ENCODE measurements around the gene TBC1D10B. TPM values are rescaled to one million over a fixed set of nuclear protein-coding genes. Genes with fewer than 3 reads are reported as not detected.
"Not testable (repeated sequence)": the region's sequence is repeated elsewhere in the genome, so short reads cannot be mapped to it uniquely, and the experiment has no call there.

Gene TBC1D10B
- total RNA-seq, 1 experiment from 2014 or later: 10.4 TPM

- DNase-seq (ENCODE audit: low spot score): not testable (repeated sequence)
Observed at GRCh38 chr16:30335028-30335597, 35.2 kb downstream of the TBC1D10B start.

- DNase-seq (ENCODE audit: low spot score): not testable (repeated sequence)
Observed at GRCh38 chr16:30334473-30334989, 35.8 kb downstream of the TBC1D10B start.

- not testable (repeated sequence) for DNase-seq (ENCODE audit: low spot score)
Observed at GRCh38 chr16:30324220-30324619, 46.1 kb downstream of the TBC1D10B start.

- not testable (repeated sequence) for DNase-seq (ENCODE audit: low spot score)
Observed at GRCh38 chr16:30318647-30319046, 51.6 kb downstream of the TBC1D10B start.

- not testable (repeated sequence) for DNase-seq (ENCODE audit: low spot score)
Observed at GRCh38 chr16:30310937-30311336, 59.4 kb downstream of the TBC1D10B start.

- not testable (repeated sequence) for DNase-seq (ENCODE audit: low spot score)
Observed at GRCh38 chr16:30309255-30309654, 61.0 kb downstream of the TBC1D10B start.

Other genes starting within 250 kb of the TBC1D10B start
- 18.3 and 26.6 TPM in 2 replicates for gene MAPK3, start 247.3 kb downstream of the TBC1D10B start, total RNA-seq (2014; rRNA removed; shearing (Covaris generic))
- 7.3 and 7.9 TPM in 2 replicates for gene CORO1A, start 186.9 kb downstream of the TBC1D10B start, total RNA-seq (2014; rRNA removed; shearing (Covaris generic))
- 177 and 278 TPM in 2 replicates for gene BOLA2B, start 176.8 kb downstream of the TBC1D10B start, total RNA-seq (2014; rRNA removed; shearing (Covaris generic))
- 24.7 and 61.0 TPM in 2 replicates for gene SLX1A, start 176.6 kb downstream of the TBC1D10B start, total RNA-seq (2014; rRNA removed; shearing (Covaris generic))
- 2.3 and 4.0 TPM in 2 replicates for gene SULT1A3, start 171.2 kb downstream of the TBC1D10B start, total RNA-seq (2014; rRNA removed; shearing (Covaris generic))
- 0.43 and 0.46 TPM in 2 replicates for gene NPIPB13, start 122.0 kb downstream of the TBC1D10B start, total RNA-seq (2014; rRNA removed; shearing (Covaris generic))
- gene CD2BP2, start 15.2 kb downstream of the TBC1D10B start, total RNA-seq (2014; rRNA removed; shearing (Covaris generic)): 42.7 and 53.6 TPM in 2 replicates
- not detected in 2 replicates for gene MYL11, start 4.3 kb upstream of the TBC1D10B start, total RNA-seq (2014; rRNA removed; shearing (Covaris generic))
- not detected in 2 replicates for gene SEPTIN1, start 12.1 kb upstream of the TBC1D10B start, total RNA-seq (2014; rRNA removed; shearing (Covaris generic))
- 4.1 and 7.4 TPM in 2 replicates for gene ZNF48, start 24.9 kb upstream of the TBC1D10B start, total RNA-seq (2014; rRNA removed; shearing (Covaris generic))
- 12.0 and 24.3 TPM in 2 replicates for gene ZNF771, start 37.1 kb upstream of the TBC1D10B start, total RNA-seq (2014; rRNA removed; shearing (Covaris generic))
- gene DCTPP1, start 59.5 kb upstream of the TBC1D10B start, total RNA-seq (2014; rRNA removed; shearing (Covaris generic)): 11.0 and 28.9 TPM in 2 replicates
- gene SEPHS2, start 75.4 kb upstream of the TBC1D10B start, total RNA-seq (2014; rRNA removed; shearing (Covaris generic)): 7.3 and 8.9 TPM in 2 replicates
- gene ITGAL, start 102.2 kb upstream of the TBC1D10B start, total RNA-seq (2014; rRNA removed; shearing (Covaris generic)): not detected in 2 replicates
- 22.7 and 29.2 TPM in 2 replicates for gene ZNF768, start 156.1 kb upstream of the TBC1D10B start, total RNA-seq (2014; rRNA removed; shearing (Covaris generic))
- gene ZNF747, start 164.4 kb upstream of the TBC1D10B start, total RNA-seq (2014; rRNA removed; shearing (Covaris generic)): 1.5 and 2.6 TPM in 2 replicates
- gene ZNF764, start 187.9 kb upstream of the TBC1D10B start, total RNA-seq (2014; rRNA removed; shearing (Covaris generic)): 3.2 and 5.2 TPM in 2 replicates
- gene ZNF688, start 201.2 kb upstream of the TBC1D10B start, total RNA-seq (2014; rRNA removed; shearing (Covaris generic)): 3.1 and 6.0 TPM in 2 replicates
- 1.3 and 3.1 TPM in 2 replicates for gene ZNF785, start 215.2 kb upstream of the TBC1D10B start, total RNA-seq (2014; rRNA removed; shearing (Covaris generic))
- 9.6 TPM in 2 replicates for gene ZNF689, start 239.9 kb upstream of the TBC1D10B start, total RNA-seq (2014; rRNA removed; shearing (Covaris generic))